Lung (tissue), 12 donors: ENCODE measurements around the gene STK40. TPM values are rescaled to one million over a fixed set of nuclear protein-coding genes. Genes with fewer than 3 reads are reported as not detected.

Experiments used
- ATAC-seq: fragments of 200-7000 bp; cut with Tn5 transposase; one replicate; pipeline ENCODE4 v1.9.1; 2020; ENCODE audit warnings: moderate number of reproducible peaks; ENCODE audit not compliant: insufficient read depth, low FRiP score
- DNase-seq, 3 donors: peaks; one replicate each; pipeline ENCODE4 v3.0.0-alpha.2; 2013 to 2017
- H3K27ac ChIP-seq, 2 donors: one replicate each; pipeline ENCODE4 v1.5.1; 2013; ENCODE audit warnings: mild to moderate bottlenecking in 2 of 2, moderate library complexity in 2 of 2, control low read depth in 1 of 2, inconsistent platforms in 1 of 2, low read depth in 1 of 2, low read length in 1 of 2
- H3K27me3 ChIP-seq, 3 donors: one replicate each; pipeline ENCODE4 v1.5.1; 2013; ENCODE audit warnings: low read length in 2 of 3; ENCODE audit not compliant: control insufficient read depth in 3 of 3, insufficient read depth in 3 of 3
- H3K36me3 ChIP-seq, 4 donors: one replicate each; pipeline ENCODE4 v1.5.1; 2013; ENCODE audit warnings: low read length in 4 of 4, mild to moderate bottlenecking in 1 of 4, moderate library complexity in 1 of 4; ENCODE audit not compliant: control insufficient read depth in 4 of 4, insufficient read depth in 4 of 4
- H3K4me1 ChIP-seq, 5 donors: one replicate each; pipeline ENCODE4 v1.5.1; 2013; ENCODE audit warnings: low read length in 5 of 5, mild to moderate bottlenecking in 2 of 5, moderate library complexity in 1 of 5; ENCODE audit not compliant: control insufficient read depth in 5 of 5, insufficient read depth in 5 of 5
- H3K4me3 ChIP-seq: one replicate; pipeline ENCODE4 v1.5.1; 2013; ENCODE audit warnings: mild to moderate bottlenecking, control low read depth, moderate library complexity
- H3K9ac ChIP-seq, 2 donors: one replicate each; pipeline ENCODE4 v1.5.1; 2013; ENCODE audit warnings: low read length in 2 of 2, control low read depth in 1 of 2; ENCODE audit not compliant: insufficient read depth in 1 of 2
- H3K9me3 ChIP-seq, 4 donors: one replicate each; pipeline ENCODE4 v1.5.1; 2013; ENCODE audit warnings: low read length in 3 of 4, mild to moderate bottlenecking in 1 of 4, moderate library complexity in 1 of 4; ENCODE audit not compliant: control insufficient read depth in 4 of 4, insufficient read depth in 3 of 4
- WGBS, 2 donors: extraction: QIAGEN DNeasy Blood & Tissue Kit; methylation state at CpG; one replicate each; pipeline ENCODE4 v1.1.7; 2013; 5-methylcytosine and 5-hydroxymethylcytosine counted together
- polyA plus RNA-seq, 2 donors: library from polyadenylated mRNA; stranded (reverse); fragments of 200-250 nt; gene quantifications; one replicate each; pipeline ENCODE4 v1.2.1, GENCODE V29; 2013
- total RNA-seq, 2 donors: library from RNA; depleted of rRNA in 1 of 2; stranded (reverse); fragments of >200 nt in 1 of 2; gene quantifications; one replicate each; pipeline ENCODE4 v1.2.1, GENCODE V29; 2014 to 2021
- TF ChIP-seq, protein P1 (sequence below): IDR thresholded peaks from 2 replicates; pipeline ENCODE4 v1.5.1; 2012; ENCODE audit warnings: mild to moderate bottlenecking; ENCODE audit errors: control extremely low read depth, extremely low read depth
- donor health status: control.
- donor health status: control.
- donor health status: Bipolar disorder and iron deficiency.
- donor health status: healthy.
- donor health status: DM: yes; HTN: yes; CAD: no.

The STK40 gene
- total and polyA plus RNA-seq, 4 donors: 25.4 to 82.9 (median 48.7) TPM

GRCh38 chr1:36408479-36408878 is 22.8 kb upstream of the STK40 start:
- no peak overlapping the region for H3K9ac ChIP-seq
- WGBS, 2 donors: 65 to 80% methylated on average over 2 of the region's 2 CpGs
- DNase-seq (no peak), ATAC-seq (no peak)
- H3K9me3 ChIP-seq: no peaks in the 10 kb centered on the region
- H3K4me3 ChIP-seq: no peak overlapping the region
- H3K27me3 ChIP-seq: no peaks in the 10 kb centered on the region
- no peaks in the 10 kb centered on the region for H3K4me1 ChIP-seq
- no peak overlapping the region for H3K27ac ChIP-seq
- no peaks in the 10 kb centered on the region for H3K36me3 ChIP-seq
- TF ChIP-seq, protein P1, sequence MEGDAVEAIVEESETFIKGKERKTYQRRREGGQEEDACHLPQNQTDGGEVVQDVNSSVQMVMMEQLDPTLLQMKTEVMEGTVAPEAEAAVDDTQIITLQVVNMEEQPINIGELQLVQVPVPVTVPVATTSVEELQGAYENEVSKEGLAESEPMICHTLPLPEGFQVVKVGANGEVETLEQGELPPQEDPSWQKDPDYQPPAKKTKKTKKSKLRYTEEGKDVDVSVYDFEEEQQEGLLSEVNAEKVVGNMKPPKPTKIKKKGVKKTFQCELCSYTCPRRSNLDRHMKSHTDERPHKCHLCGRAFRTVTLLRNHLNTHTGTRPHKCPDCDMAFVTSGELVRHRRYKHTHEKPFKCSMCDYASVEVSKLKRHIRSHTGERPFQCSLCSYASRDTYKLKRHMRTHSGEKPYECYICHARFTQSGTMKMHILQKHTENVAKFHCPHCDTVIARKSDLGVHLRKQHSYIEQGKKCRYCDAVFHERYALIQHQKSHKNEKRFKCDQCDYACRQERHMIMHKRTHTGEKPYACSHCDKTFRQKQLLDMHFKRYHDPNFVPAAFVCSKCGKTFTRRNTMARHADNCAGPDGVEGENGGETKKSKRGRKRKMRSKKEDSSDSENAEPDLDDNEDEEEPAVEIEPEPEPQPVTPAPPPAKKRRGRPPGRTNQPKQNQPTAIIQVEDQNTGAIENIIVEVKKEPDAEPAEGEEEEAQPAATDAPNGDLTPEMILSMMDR: no peak

DNA sequence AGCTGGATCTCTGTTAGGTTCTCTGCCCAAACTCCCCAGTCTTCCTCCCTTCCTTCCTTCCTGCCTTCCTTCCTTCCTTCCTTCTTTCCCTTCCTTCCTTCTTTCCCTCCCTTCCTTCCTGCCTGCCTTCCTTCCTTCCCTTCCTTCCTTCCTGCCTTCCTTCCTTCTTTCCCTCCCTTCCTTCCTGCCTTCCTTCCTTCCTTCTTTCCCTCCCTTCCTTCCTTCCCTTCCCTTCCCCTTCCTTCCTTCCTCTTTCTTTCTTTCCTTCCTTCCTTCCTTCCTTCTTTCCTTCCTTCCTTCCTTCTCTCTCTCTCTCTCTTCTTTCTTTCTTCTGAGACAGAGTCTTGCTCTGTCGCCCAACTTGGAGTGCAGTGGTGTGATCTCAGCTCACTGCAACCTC is 20.7 kb upstream of the STK40 start:
- no peaks in the 10 kb centered on the region for H3K36me3 ChIP-seq
- TF ChIP-seq, protein P1: no peak
- DNase-seq: no peak
- no peak for ATAC-seq
- H3K9ac ChIP-seq: no peak overlapping the region
- no peaks in the 10 kb centered on the region for H3K27me3 ChIP-seq
- no peaks in the 10 kb centered on the region for H3K9me3 ChIP-seq
- no peak overlapping the region for H3K27ac ChIP-seq
- WGBS, 2 donors: 91 to 96% methylated on average over 1 of the region's 1 CpG
- peaks cover 0 to 2% (median 0%) of the 10 kb centered on the region in 5 donors for H3K4me1 ChIP-seq
- H3K4me3 ChIP-seq: no peak overlapping the region

DNA sequence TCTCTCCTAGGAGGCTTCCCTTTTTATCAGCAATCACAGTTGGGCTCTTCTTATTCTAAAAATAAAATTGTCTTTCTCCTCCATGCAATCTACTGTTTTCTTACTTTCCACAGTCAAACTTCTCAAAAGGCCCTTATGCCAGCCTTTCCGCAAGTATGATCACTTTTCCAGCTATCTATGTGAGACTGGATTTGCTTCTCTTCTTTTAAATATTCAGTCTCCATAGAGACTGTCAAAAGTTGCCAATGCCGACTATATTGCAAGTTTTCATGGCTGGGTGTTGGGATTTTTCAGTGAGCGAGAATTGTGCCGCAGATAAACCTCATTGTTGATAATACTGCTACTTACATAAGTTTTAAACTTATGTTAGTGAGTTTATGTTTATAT is 16.8 kb upstream of the STK40 start:
- TF ChIP-seq, protein P1: no peak
- 88 to 99% methylated on average over 4 of the region's 4 CpGs for WGBS, 2 donors
- no peak for DNase-seq
- ATAC-seq: no peak
- Histone ChIP-seq H3K4me1 (peaks cover 0 to 5% (median 3%) of the 10 kb centered on the region in 5 donors), H3K36me3 (no peaks in the 10 kb centered on the region), H3K27ac (no peak overlapping the region), H3K9me3 (no peaks in the 10 kb centered on the region), H3K27me3 (no peaks in the 10 kb centered on the region), H3K4me3 (no peak overlapping the region), H3K9ac (no peak overlapping the region)
